Kidney (tissue), 14 donors: ENCODE data around the gene LCAT. TPM values are rescaled to one million over a fixed set of nuclear protein-coding genes. Genes with fewer than 3 reads are reported as not detected.
"Not testable (repeated sequence)": the region's sequence is repeated elsewhere in the genome, so short reads cannot be mapped to it uniquely, and the experiment has no call there.

Experiments used
- DNase-seq, 5 donors: peaks; one replicate each; pipeline ENCODE4 v3.0.0-alpha.2; 2013 to 2020
- FAIRE-seq: peaks from 2 replicates; lab custom pipeline; 2012; peaks lifted over from hg19 to GRCh38; lab: Jason Lieb, UNC
- H3K27ac ChIP-seq, 2 donors: one replicate each; pipeline ENCODE4 v1.7.0; 2013; ENCODE audit warnings: low read depth in 2 of 2, low read length in 2 of 2, inconsistent platforms in 1 of 2
- H3K27me3 ChIP-seq: one replicate; pipeline ENCODE4 v1.7.1; 2013; ENCODE audit warnings: low read length, inconsistent platforms; ENCODE audit not compliant: control insufficient read depth, insufficient read depth
- H3K36me3 ChIP-seq, 3 donors: one replicate each; pipeline versions ENCODE4 v1.7.0 to v1.7.1; 2013; ENCODE audit warnings: low read length in 3 of 3, control low read depth in 1 of 3, inconsistent platforms in 1 of 3; ENCODE audit not compliant: insufficient read depth in 3 of 3, control insufficient read depth in 2 of 3
- H3K4me1 ChIP-seq, 3 donors: one replicate each; pipeline versions ENCODE4 v1.7.0 to v1.7.1; 2013; ENCODE audit warnings: low read length in 3 of 3, inconsistent platforms in 1 of 3, low read depth in 1 of 3; ENCODE audit not compliant: control insufficient read depth in 2 of 3, insufficient read depth in 2 of 3
- H3K4me3 ChIP-seq, 3 donors: one replicate each; pipeline versions ENCODE4 v1.7.0 to v1.8.1; 2013; ENCODE audit warnings: low read length in 3 of 3, control low read depth in 1 of 3, inconsistent platforms in 1 of 3
- H3K9ac ChIP-seq, 3 donors: one replicate each; pipeline versions ENCODE4 v1.7.0 to v1.7.1; 2013; ENCODE audit warnings: low read length in 3 of 3, control low read depth in 1 of 3, inconsistent platforms in 1 of 3
- H3K9me3 ChIP-seq, 3 donors: one replicate each; pipeline versions ENCODE4 v1.7.0 to v1.7.1; 2013; ENCODE audit warnings: low read length in 3 of 3, control low read depth in 1 of 3, inconsistent platforms in 1 of 3; ENCODE audit not compliant: control insufficient read depth in 2 of 3, insufficient read depth in 1 of 3
- CTCF ChIP-seq: IDR thresholded peaks from 3 replicates; pipeline ENCODE4 v1.5.1; 2012; ENCODE audit warnings: mild to moderate bottlenecking, moderate library complexity, borderline replicate concordance; ENCODE audit not compliant: insufficient read depth; ENCODE audit errors: extremely low read depth
- intact Hi-C: fragments of 100-400 bp; cut with DNase I; formaldehyde crosslinking; loops from one replicate; pipeline ENCODE4 v1.11.1; 2022
- polyA plus RNA-seq: library from polyadenylated mRNA; stranded (reverse); fragments of 350-450 nt; fragmentation: Illumina TruSeq; extraction: RNeasy Lipid Tissue Mini Kit (QIAGEN cat#74804); gene quantifications from one replicate; pipeline ENCODE4 v1.2.3, GENCODE V29; 2014; ENCODE audit warnings: low read depth, low replicate concordance; ENCODE audit not compliant: insufficient read depth
- total RNA-seq: library from RNA; stranded (reverse); fragmentation: NEBNext Ultra II Directional; extraction: Animal tissue kit (Norgen Biotek cat#: 25700); gene quantifications from one replicate; pipeline ENCODE4 v1.2.1, GENCODE V29; 2021
- donor health status: control.
- donor health status: control.
- donor health status: control.
- donor health status: control.
- donor health status: control.
- donor health status: DM: yes; HTN: yes; CAD: no.
- donor health status: Normal renal cell carcinoma (clear cell type).

LCAT gene
- total and polyA plus RNA-seq, 2 donors from 2014 or later = 10.2 to 27.4 TPM

GRCh38 chr16:67941469-67942199 is 2.3 kb downstream of the LCAT start:
- no peak overlapping the region for H3K27ac ChIP-seq
- TF ChIP-seq CTCF = no peak
- FAIRE-seq (no peak), DNase-seq (no peak)
- H3K4me1 ChIP-seq = peaks cover 0 to 15% (median 6%) of the 10 kb centered on the region in 3 donors
- peaks cover 0 to 25% (median 2%) of the 10 kb centered on the region in 3 donors for H3K36me3 ChIP-seq
- H3K27me3 ChIP-seq = no peaks in the 10 kb centered on the region
- no peak overlapping the region for H3K4me3 ChIP-seq
- intact Hi-C loops = no loop called here
- H3K9ac ChIP-seq = no peak overlapping the region
- no peaks in the 10 kb centered on the region for H3K9me3 ChIP-seq

- H3K27me3 ChIP-seq = no peaks in the 10 kb centered on the region
- H3K9me3 ChIP-seq = no peaks in the 10 kb centered on the region
- no peak overlapping the region for H3K27ac ChIP-seq
- intact Hi-C loops = no loop called here
- DNase-seq (no peak), FAIRE-seq (no peak)
- H3K4me1 ChIP-seq = peaks cover 0 to 15% (median 6%) of the 10 kb centered on the region in 3 donors
- no peak overlapping the region for H3K4me3 ChIP-seq
- no peak for TF ChIP-seq CTCF
- no peak overlapping the region for H3K9ac ChIP-seq
- H3K36me3 ChIP-seq = peaks cover 0 to 14% (median 0%) of the 10 kb centered on the region in 3 donors
Measured at GRCh38 chr16:67940446-67941089, 3.4 kb downstream of the LCAT start.

- H3K9ac ChIP-seq = no peak overlapping the region
- no peaks in the 10 kb centered on the region for H3K9me3 ChIP-seq
- peaks cover 0 to 22% (median 10%) of the 10 kb centered on the region in 3 donors for H3K4me1 ChIP-seq
- no peak overlapping the region for H3K4me3 ChIP-seq
- DNase-seq (no peak), FAIRE-seq (no peak)
- intact Hi-C loops = no loop called here
- H3K36me3 ChIP-seq = peaks cover 0 to 10% (median 0%) of the 10 kb centered on the region in 3 donors
- no peak overlapping the region for H3K27ac ChIP-seq
- H3K27me3 ChIP-seq = no peaks in the 10 kb centered on the region
- TF ChIP-seq CTCF = no peak
Measured at GRCh38 chr16:67939507-67940445, 4.1 kb downstream of the LCAT start.

- H3K27ac ChIP-seq, H3K27me3 ChIP-seq, H3K9me3 ChIP-seq, H3K36me3 ChIP-seq, H3K9ac ChIP-seq, DNase-seq, H3K4me3 ChIP-seq, intact Hi-C loops, FAIRE-seq: not testable (repeated sequence)
- peaks cover 0 to 25% (median 11%) of the 10 kb centered on the region in 3 donors for H3K4me1 ChIP-seq
Measured at GRCh38 chr16:67937713-67938112, 6.2 kb downstream of the LCAT start.
